SH-SY5Y (cell line): ENCODE results near the gene PCDH9.

ENCODE experiments used
- GATA2 ChIP-seq: IDR thresholded peaks from 2 replicates; pipeline ENCODE4 v1.6.1; 2011; ENCODE audit warnings: mild to moderate bottlenecking, low read depth, low read length
- GATA3 ChIP-seq: IDR thresholded peaks from 2 replicates; pipeline ENCODE4 v1.6.1; 2011; ENCODE audit warnings: low read depth, mild to moderate bottlenecking, low read length, moderate library complexity

- TF ChIP-seq GATA2 (no peak), GATA3 (no peak)
Measured at GRCh38 chr13:66429156-66429555, 801.0 kb downstream of the PCDH9 start.
